Measurements from ENCODE around the gene PPP3CB.

The PPP3CB gene

GRCh38 chr10:73408978-73409521, 86.8 kb downstream of the PPP3CB start:
- H3K27me3 ChIP-seq = no peaks in the 10 kb centered on the region
- H3K27ac ChIP-seq = no peak overlapping the region
- peaks cover 0 to 31% (median 15%) of the 10 kb centered on the region in 4 donors for H3K4me1 ChIP-seq
- H3K36me3 ChIP-seq = peaks cover 0 to 10% (median 0%) of the 10 kb centered on the region in 3 donors
- intact Hi-C loops (cut with DNase I; ENCODE audit: low total_unique reads) = no loop called here
- no peak for TF ChIP-seq CTCF (IDR thresholded peaks at IDR 0.05)
- no peak for DNase-seq
- no peaks in the 10 kb centered on the region for H3K9me3 ChIP-seq
- H3K4me3 ChIP-seq = no peak overlapping the region

GRCh38 chr10:73408061-73408460, 87.8 kb downstream of the PPP3CB start:
- H3K27ac ChIP-seq = no peak overlapping the region
- TF ChIP-seq CTCF (IDR thresholded peaks at IDR 0.05) = no peak
- H3K36me3 ChIP-seq = peaks cover 0 to 10% (median 0%) of the 10 kb centered on the region in 3 donors
- intact Hi-C loops (cut with DNase I; ENCODE audit: low total_unique reads) = no loop called here
- DNase-seq = no peak
- peaks cover 0 to 34% (median 14%) of the 10 kb centered on the region in 4 donors for H3K4me1 ChIP-seq
- no peaks in the 10 kb centered on the region for H3K9me3 ChIP-seq
- H3K27me3 ChIP-seq = no peaks in the 10 kb centered on the region
- H3K4me3 ChIP-seq = no peak overlapping the region

- Histone ChIP-seq H3K27ac (no peak overlapping the region), H3K4me3 (no peak overlapping the region), H3K4me1 (peaks cover 0 to 31% (median 10%) of the 10 kb centered on the region in 4 donors), H3K36me3 (peaks cover 0 to 10% (median 0%) of the 10 kb centered on the region in 3 donors), H3K9me3 (no peaks in the 10 kb centered on the region), H3K27me3 (no peaks in the 10 kb centered on the region)
- intact Hi-C loops (cut with DNase I; ENCODE audit: low total_unique reads) = no loop called here
- DNase-seq = no peak
- TF ChIP-seq CTCF (IDR thresholded peaks at IDR 0.05) = no peak
Observed at GRCh38 chr10:73407495-73407894, 88.3 kb downstream of the PPP3CB start.

GRCh38 chr10:73406846-73407245, 89.0 kb downstream of the PPP3CB start:
- Histone ChIP-seq H3K4me1 (peaks cover 0 to 25% (median 5%) of the 10 kb centered on the region in 4 donors), H3K27ac (no peak overlapping the region), H3K9me3 (no peaks in the 10 kb centered on the region), H3K27me3 (no peaks in the 10 kb centered on the region), H3K36me3 (peaks cover 0 to 10% (median 0%) of the 10 kb centered on the region in 3 donors), H3K4me3 (no peak overlapping the region)
- no peak for TF ChIP-seq CTCF (IDR thresholded peaks at IDR 0.05)
- intact Hi-C loops (cut with DNase I; ENCODE audit: low total_unique reads) = no loop called here
- DNase-seq = no peak

GRCh38 chr10:73405556-73405955, 90.3 kb downstream of the PPP3CB start:
- DNase-seq = no peak
- intact Hi-C loops (cut with DNase I; ENCODE audit: low total_unique reads) = no loop called here
- H3K36me3 ChIP-seq = peaks cover 0 to 10% (median 0%) of the 10 kb centered on the region in 3 donors
- TF ChIP-seq CTCF (IDR thresholded peaks at IDR 0.05) = no peak
- H3K4me3 ChIP-seq = no peak overlapping the region
- no peaks in the 10 kb centered on the region for H3K9me3 ChIP-seq
- H3K27ac ChIP-seq = no peak overlapping the region
- peaks cover 0 to 23% (median 5%) of the 10 kb centered on the region in 4 donors for H3K4me1 ChIP-seq
- no peaks in the 10 kb centered on the region for H3K27me3 ChIP-seq

Measured in tibial artery (tissue), 4 donors.